ENCODE measurements around the gene LRRC51.
A peak's percentile ranks its signal among the peaks of the same experiment; 100 is the strongest.

The LRRC51 gene

DNA sequence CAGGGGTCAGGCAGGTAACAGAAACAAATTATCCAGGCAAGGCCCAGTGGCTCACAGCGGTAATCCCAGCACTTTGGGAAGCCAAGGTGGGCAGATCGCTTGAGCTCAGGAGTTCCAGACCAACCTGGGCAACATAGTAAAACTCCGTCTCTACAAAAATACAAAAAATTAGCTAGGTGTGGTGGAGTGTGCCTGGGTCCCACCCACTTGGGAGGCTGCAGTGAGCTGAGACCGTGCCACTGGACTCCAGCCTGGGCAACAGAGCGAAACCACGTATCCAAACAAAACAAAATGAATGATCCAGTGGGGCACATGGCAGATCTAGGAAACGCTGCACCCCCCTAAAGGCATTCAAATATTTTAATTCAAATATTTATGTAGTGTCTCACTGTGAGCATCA lies 10.2 kb upstream of the LRRC51 start:
- no peak for DNase-seq (ENCODE audit: low read depth in 2 of 2)

DNA sequence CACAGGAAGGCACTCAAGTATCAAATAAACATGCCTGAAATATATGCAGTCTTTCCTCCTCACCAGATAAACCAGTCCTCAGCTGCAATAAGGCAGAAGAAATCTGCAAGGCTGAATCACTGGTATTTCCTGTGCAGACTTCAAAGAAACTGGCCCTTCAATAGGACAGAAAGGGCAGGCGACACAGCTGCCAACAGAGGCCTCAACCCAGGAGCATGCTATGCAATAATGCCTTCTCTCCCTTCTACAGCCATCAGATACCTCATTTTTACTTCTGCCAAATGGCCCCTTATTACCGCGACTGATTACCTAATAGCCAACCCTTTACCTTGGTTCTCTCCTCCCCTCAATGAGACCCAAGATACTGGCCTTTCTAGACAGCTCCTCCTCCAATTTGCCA lies 8.3 kb upstream of the LRRC51 start:
- DNase-seq (ENCODE audit: low read depth in 2 of 2) = peak in 1 of 2 experiments; percentile 32

DNA sequence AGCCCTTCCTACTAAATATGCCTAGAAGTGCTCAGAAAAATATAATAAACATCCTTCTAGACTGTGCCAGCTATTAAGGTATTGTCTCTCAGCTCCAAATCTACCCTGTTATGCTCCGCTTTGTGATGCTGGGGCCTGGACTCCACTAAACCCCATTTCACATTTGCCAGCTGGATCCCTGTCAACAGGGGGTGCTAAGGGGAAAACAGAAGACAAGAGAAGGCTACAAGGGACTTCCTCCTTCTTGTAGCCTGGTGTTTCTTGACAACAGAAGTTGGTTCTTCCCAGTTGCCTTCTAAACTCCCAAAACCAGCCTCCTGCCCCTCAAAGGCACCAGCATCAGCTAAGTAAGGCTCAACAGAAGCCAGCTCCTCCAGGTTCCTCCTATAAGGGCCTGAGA lies 5.5 kb upstream of the LRRC51 start:
- no peak for DNase-seq (ENCODE audit: low read depth in 2 of 2)

DNA sequence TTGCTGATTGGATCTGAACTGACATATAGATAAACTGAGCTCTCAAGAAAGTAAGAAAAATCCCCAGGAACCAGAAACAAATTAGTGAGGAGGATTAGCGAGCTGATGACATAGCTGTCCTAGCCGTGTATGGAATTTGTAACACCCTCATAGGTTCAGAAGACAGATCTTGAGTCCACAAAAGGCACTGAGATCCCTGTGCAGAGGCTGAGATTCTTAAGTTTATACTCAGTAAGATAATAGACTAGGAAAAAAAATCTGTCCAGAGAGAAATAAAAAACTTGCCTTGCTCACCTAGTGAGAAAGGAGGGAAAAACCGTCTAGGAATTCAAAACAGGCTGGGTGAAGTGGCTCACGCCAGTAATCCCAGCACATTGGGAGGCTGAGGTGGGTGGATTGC lies 4.9 kb upstream of the LRRC51 start:
- DNase-seq (ENCODE audit: low read depth in 2 of 2) = no peak

DNA sequence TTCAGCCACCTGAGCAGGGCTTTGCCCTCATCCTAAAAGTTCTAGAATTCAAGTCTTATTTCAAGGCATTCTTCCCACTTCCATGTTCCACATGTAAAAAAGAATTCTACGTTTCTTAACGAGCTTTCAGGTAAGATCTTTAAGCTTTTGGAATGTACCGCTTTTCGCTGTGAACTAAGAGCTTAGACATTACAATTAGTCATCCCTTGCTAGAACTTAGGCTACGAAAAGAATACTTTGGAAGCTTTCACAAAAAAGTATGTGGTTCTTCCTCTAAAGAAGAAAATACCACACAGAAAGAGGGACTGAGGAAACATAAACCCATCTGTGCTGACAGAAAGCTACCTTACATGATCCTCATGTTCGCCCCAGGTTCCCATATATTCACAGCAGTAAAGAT lies 2.2 kb upstream of the LRRC51 start:
- DNase-seq (ENCODE audit: low read depth in 2 of 2) = no peak

DNA sequence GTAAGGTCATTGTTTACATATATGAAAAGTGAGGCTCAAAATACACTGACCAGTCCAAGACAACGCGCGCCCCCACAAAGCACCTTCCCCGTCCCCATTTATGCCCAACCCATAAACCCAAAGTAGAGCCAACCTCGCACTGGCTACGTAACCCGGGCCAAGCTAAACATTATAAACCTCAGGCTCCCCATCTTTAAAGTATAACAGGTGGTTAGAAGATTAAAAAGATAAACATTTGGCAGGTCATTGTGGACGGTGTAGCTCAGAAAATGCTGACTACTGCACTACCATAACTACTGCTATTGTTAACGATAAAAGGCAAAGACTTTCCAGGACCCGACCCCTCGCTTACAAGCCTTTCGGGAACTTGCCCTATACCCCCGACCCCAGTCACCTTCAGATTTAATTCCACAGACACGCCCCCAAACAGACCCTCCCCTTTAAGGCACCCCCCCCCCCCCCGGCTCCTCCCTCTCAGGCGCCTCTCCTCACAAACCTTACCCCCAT lies 778 bp upstream of the LRRC51 start:
- DNase-seq (ENCODE audit: low read depth in 2 of 2) = no peak

DNA sequence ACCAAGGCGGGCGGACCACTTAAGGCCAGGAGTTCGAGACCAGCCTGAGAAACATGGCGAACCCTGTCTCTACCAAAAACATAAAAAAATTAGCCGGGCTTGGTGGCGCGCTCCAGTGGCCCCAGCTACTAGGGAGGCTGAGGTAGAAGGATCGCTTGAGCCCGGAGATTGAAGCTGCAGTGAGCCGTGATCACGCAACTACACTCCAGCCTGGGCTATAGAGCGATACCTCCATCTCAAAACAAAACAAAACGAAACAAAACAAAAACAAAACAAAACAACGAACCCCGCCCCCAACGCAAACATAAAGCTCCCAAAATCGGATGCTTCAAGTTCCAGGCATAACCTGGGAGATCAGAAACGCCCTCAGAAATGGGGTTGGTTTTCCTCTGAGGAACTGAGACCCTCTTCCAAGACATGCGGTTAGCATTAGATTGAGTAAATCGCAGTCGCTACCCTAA lies 564 bp downstream of the LRRC51 start:
- no peak for DNase-seq (ENCODE audit: low read depth in 2 of 2)

DNA sequence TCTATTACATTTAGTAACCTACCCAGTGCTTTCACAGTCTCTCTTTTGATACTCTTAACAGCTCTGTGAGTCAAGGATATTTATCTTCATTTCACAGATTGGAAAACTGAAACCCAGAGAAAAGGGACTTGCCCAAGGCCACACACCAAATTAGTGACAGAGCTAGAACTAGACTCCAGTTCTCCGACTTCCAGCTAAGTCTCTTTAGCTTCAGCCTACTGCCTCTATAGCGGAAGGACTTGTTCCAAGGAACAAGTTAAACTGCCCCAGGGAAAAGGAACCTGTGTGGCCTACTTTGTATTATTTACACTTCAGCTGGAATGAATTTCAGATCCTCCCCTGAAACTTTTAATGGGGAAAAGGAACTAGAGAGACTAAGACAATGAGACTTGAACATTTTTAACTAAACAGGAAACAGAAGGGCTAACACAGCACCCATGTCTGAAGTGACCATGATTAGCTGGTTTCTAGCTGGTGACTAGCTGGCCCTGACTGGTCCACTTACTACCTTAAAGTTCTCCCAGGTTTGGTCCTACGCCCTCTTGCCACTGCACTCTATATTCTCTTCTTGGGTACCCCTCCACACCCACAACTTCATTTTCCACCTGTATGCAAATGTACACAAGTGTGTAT lies 1.3 kb downstream of the LRRC51 start:
- no peak for DNase-seq (ENCODE audit: low read depth in 2 of 2)

DNA sequence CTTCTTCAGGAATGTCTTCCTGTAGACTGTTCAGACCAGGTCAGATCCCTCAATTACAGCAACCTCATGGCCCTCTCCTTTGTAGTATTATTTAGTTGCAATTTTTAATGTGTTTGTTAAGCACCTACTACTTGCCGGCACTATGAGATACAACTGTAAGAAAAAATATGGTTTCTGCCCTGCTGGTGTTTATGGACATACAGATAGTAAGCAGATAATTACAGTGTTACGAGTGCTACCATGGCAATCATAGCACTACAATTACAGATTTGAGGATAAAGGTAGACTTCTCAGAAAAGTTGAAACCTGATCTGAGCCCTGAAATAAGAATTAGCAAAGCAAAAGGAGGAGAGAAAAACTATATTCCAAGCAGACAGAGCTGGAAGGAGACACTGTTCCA lies 2.8 kb downstream of the LRRC51 start:
- no peak for DNase-seq (ENCODE audit: low read depth in 2 of 2)

DNA sequence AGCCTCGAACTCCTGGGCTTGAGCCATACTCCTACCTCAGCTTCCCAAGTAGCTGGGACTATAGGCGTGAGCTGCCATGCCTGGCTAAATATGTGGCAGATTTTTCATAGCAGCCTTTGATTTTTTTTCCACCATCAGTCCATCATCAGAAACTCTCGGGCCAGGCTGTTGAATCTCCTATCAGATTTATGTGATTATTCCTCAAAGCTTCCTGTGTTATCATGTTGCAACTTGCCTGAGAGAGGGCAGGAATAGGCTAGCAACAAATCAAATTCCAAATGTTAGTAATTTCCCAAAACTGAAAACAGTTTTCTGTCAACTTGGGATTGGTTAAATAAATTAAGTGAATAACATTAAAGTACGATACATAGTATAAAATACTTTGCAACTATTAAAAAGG lies 3.4 kb downstream of the LRRC51 start:
- DNase-seq (ENCODE audit: low read depth in 2 of 2) = no peak

DNA sequence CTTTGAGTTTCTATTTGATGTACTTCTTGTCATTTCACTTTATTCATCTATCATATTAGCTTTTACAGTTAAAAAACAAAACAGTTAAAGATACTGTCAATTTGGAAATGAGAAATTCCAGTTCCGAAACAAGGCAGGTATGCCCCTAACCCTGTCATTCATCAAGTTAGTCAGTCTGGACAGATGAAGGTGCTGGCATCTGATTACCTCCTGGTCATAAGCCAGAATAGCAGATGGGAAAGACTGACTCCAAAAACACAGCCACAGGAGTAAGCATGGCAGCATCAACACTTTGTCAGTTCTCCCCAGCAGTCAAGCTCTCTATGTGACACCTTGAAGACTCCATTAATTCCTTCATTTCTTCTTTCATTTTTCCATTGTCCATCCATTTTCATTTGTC lies 4.3 kb downstream of the LRRC51 start:
- no peak for DNase-seq (ENCODE audit: low read depth in 2 of 2)

DNA sequence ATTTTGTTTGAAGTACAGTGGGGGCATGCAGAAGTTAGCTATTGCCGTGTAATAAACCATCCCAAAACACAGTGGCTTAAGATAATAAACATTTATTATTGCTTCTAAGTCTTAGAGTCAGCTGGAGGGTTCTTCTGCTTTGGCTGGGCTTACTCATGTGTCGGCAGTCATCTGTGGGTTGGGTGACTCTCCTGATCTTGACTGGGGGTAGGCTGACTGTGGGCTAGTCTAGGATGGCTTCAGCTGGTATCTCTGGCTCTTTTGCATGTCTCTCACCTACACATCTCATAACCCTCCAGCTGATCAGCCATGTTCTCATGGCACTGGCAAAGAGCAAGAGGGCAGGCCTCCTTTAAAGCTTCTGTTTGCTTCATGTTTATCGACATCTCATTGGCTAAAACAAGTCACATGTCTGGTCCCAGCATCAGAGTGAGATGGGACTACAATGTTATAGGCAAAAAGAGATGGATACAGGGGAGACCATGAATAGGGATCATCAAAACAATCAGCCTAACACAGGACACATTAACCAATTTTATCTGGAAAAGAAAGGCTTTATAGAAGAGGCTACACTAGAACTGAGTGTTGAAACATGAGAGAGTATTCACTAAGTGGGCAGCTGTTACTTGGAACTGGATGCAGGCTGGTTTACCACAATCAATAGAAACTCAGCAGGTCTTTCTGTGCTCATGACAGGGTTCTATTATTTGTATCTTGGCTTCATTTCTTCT lies 5.1 kb downstream of the LRRC51 start:
- DNase-seq (ENCODE audit: low read depth in 2 of 2) = no peak

DNA sequence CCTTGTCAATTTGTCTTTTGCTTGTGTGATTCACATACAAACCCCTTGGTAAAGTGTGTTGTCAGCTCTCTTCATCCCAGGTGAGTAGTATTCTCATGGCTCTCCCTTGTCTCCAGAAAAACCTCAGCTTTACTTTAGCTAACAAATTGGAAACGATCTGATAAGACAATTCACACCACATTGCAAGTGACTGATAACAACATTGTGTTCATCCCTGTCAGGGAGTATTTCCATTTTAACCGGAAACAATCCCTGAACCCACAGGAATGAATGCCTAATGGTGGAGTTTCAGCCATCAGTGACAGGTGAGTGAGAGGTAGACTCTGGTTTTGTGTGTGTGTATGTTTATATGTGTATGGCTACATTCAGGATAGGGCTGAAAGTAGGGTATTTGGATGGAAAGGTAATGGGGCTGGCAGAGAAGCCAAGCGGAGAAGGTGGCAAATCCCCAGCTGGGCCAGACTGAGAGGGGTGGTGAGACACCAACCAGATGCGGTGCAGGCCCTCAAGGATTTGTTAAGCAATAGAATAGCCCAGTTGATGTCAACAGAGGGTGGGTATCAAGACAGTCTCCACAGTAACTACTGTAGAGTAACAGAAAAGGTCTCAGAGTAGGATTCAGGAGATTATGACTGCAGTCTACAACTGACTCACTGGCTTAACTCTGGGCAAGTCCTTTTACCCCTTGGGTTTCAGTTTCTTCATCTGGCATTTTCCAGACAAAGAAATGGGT lies 7.6 kb downstream of the LRRC51 start:
- DNase-seq (ENCODE audit: low read depth in 2 of 2) = no peak

DNA sequence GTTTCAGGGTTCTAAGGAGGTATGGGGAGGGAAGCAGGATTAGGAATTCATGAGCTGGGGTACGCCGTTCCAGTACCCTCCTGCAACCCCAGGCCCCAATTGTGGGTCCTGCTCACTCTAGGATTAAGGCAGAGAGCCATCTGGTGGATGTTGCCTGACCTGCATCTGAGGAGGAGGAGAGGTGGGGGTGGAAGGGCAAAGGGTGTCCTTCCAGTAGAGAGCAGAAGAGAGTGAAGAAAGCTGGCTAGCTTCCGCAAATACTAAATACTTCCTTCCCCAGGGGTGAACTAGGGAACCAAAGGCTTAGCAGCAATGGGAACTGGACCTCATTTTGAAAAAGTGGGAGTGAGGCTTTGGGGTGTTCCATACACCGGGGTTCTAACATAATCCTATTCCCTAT lies 10.6 kb downstream of the LRRC51 start:
- DNase-seq (ENCODE audit: low read depth in 2 of 2) = no peak

DNA sequence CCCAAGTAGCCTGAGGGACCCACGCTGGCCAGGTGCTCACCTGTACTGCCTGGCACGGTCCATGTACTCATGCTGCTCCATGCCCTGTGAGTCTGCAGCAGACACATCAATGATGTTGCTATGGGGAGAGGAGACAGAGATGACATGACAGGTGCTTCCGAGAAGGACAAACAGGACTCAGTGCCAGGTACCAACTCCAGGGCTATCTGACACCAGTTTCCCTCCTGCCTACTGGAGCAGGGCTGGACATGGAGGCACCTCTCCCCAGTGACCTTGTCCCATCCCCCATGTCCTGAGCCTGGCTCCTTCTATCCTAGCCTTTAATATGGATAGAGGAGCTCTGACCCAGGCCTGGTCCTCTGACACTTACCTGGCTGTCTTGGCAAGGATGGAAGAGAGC lies 18.1 kb downstream of the LRRC51 start:
- DNase-seq (ENCODE audit: low read depth in 2 of 2) = no peak

DNA sequence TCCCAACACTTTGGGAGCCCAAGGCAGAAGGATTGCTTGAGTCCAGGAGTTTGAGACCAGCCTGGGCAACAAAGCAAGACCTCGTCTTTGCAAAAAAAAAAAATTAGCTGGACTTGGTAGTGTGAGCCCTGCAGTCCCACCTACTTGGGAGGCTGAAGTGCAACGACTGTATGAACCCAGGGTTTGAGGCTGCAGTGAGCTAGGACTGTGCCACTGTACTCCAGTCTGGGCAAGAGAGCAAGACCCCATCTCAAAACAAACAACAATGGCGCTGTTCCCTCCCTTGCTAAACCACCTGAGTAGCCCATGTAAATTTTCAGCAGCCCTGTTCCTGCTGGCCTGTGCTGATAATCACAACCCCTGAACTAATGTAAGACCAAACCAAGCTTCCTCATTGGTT lies 19.4 kb downstream of the LRRC51 start:
- no peak for DNase-seq (ENCODE audit: low read depth in 2 of 2)

DNA sequence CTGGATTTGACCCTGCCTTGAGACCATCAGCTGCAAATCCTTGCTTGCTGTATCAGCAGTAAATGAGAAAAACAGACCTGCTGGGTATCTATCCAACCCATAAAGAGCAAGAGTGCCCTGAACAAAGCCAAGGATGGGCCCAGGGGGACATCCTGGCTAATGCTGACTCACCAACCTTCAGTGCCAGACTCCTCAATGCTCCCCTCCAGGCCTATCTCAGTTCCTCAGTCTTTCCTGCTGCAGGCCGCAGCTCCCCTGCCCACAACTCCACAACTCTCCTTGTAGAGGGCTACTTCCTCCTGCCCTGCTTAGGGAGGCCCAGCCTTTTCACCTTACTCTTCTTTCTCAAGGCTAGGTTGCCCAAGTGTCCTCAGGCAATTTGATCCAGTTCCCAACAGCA lies 19.8 kb downstream of the LRRC51 start:
- DNase-seq (ENCODE audit: low read depth in 2 of 2) = no peak

DNA sequence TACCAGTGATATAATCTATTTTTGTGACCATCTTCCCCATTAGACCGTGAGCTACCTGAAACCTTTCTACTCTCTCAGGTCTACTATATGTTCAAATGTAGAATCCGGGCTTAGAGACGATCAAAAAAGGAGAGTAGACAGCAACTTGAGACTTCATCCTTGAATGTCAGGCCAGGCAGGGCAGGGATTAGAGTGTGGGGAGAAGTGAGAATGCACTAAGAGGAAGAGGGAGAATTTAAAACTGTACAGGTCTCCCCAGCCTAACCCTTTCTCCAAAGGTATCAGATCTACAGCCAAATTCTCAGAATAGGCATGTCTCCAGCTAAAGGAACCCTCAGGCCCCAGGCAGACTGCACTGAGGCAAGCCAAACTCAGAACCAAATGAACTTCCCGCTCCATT lies 21.5 kb downstream of the LRRC51 start:
- no peak for DNase-seq (ENCODE audit: low read depth in 2 of 2)

DNA sequence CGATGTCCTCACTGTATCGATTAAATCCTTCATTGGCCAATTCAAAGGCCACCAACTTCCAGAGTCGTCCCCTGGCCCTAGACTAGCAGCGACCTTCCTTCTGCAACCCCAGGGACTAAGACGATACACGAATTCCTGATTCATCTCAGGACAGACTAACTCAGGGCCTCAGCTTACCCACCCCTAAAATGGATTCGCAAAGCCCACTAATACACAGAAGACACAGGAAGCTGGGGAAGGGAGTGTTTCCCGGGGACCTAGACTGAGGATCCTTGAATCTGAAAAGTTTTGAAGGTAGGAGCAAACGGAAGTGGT lies 21.9 kb downstream of the LRRC51 start:
- DNase-seq (ENCODE audit: low read depth in 2 of 2) = no peak

DNA sequence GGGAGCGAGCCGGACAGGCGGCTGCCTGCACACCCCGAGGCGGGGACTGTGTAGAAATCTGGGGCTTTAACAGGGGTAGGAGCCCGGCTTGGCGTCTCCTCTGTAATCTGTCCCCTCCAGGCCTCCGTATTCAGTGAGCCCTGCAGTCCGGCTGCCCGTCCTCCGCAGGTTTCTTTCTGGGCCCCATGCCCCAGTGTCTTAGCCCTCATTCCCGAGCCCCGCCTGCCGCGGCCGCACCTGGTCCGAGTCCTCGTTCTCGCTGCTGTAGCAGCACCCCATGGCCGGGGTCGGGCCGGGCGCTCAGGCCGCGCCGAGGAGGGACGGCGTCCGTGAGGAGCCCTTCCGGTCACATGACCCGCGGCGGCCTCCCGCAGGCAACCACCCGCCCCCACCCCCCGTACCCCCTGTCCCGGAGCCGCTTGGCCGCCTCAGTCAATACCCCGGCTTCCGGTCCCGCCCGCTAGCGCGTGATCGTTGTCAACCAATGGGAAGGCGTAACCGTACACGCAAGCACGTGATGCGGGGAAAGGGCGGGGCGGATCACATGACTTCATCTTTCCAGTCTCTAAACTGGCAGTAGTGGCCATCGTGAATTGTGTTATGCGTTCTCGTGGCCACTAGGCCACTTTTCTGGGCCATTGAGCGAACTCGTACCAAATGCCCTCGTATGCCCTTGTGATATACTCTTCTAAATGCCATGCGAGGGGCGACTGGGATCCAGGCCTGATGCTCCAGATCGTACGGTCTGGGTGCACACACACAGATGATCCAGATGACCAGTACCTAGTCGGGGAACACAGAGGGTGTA lies 22.5 kb downstream of the LRRC51 start, which contains the start of gene LAMTOR1:
LAMTOR1 (minus strand) TSS at position 352 of the 808 bp plus-strand sequence; CDS start at position 279, 73 bp downstream.
- DNase-seq (ENCODE audit: low read depth in 2 of 2) = peak; percentile 97 to 98

DNA sequence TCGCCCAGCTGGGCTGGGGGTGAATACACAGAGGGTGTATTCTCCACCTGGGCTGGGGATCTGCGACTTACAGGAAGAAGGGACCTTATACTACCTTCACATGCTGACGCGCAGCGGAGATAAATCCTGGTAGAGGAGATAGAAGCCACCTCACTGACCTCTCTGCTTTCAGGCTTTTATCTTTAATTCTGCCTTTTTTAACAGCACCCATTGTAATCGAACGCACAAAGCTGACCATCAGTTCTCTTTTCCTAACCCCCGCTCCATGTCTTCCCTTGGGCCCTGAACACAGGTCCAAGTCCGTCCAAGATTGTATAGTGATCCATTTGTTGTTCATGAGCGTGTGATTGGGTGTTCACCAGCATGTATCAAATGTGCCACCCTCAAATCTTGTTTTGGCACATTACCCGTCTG lies 23.1 kb downstream of the LRRC51 start:
- DNase-seq (ENCODE audit: low read depth in 2 of 2) = no peak

DNA sequence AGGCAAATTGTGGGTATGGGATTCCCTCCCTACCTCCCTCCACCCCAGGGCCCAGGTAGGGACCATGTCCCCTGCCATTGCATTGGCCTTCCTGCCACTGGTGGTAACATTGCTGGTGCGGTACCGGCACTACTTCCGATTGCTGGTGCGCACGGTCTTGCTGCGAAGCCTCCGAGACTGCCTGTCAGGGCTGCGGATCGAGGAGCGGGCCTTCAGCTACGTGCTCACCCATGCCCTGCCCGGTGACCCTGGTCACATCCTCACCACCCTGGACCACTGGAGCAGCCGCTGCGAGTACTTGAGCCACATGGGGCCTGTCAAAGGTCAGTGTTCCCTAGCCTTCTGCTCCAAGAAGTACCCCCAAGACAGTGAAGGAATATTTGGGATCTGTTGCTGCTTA lies 25.2 kb downstream of the LRRC51 start, which contains the start of gene TOMT:
TOMT (plus strand) TSS at position 37 of the 400 bp plus-strand sequence; CDS start at position 65, 28 bp downstream.
- no peak for DNase-seq (ENCODE audit: low read depth in 2 of 2)
